Neural cell (in vitro differentiated cells): ENCODE measurements around the gene SPATA32. TPM values are rescaled to one million over a fixed set of nuclear protein-coding genes. Genes with fewer than 3 reads are reported as not detected.

Experiments used
- H2AFZ ChIP-seq: fragments of 200-600, 300-800 bp; sonication (generic), shearing (Covaris generic); 2 replicates; pipeline ENCODE4 v1.6.0; 2014; ENCODE audit warnings: low read depth, mild to moderate bottlenecking, antibody characterized with exemption, low read length, moderate library complexity
- H3F3A ChIP-seq: fragments of 200-600 bp; shearing (Covaris generic); 2 replicates; pipeline ENCODE4 v1.6.1; 2016; ENCODE audit warnings: mild to moderate bottlenecking, moderate library complexity, mixed read lengths, antibody characterized with exemption, low read length; ENCODE audit not compliant: insufficient read depth, poor library complexity, severe bottlenecking
- H3K27ac ChIP-seq: fragments of 200-600, 300-800 bp; sonication (generic), shearing (Covaris generic); 2 replicates; pipeline ENCODE4 v1.5.1; 2014; ENCODE audit warnings: mild to moderate bottlenecking, low read length, moderate library complexity
- H3K27me3 ChIP-seq: fragments of 300-800, 200-600 bp; sonication (generic), shearing (Covaris generic); 2 replicates; pipeline ENCODE4 v1.6.0; 2014; ENCODE audit warnings: mild to moderate bottlenecking, low read depth, low read length, moderate library complexity; ENCODE audit not compliant: insufficient read depth
- H3K36me3 ChIP-seq: fragments of 300-800, 200-600 bp; sonication (generic), shearing (Covaris generic); 2 replicates; pipeline ENCODE4 v1.5.1; 2014; ENCODE audit warnings: mild to moderate bottlenecking, antibody characterized with exemption, low read length, moderate library complexity; ENCODE audit not compliant: insufficient read depth
- H3K4me2 ChIP-seq: fragments of 300-800, 200-600 bp; sonication (generic), shearing (Covaris generic); 2 replicates; pipeline ENCODE4 v1.6.0; 2014; ENCODE audit warnings: mild to moderate bottlenecking, low read length
- H3K4me3 ChIP-seq: fragments of 300-800, 200-600 bp; sonication (generic), shearing (Covaris generic); 2 replicates; pipeline ENCODE4 v1.5.1; 2014; ENCODE audit warnings: mild to moderate bottlenecking, low read length, moderate library complexity
- H3K79me2 ChIP-seq: fragments of 200-600 bp; shearing (Covaris generic); replicated peaks from 2 replicates; pipeline ENCODE4 v1.6.0; 2014; ENCODE audit warnings: mild to moderate bottlenecking, low read length, moderate library complexity; ENCODE audit not compliant: insufficient read depth
- H3K9ac ChIP-seq: fragments of 300-800, 200-600 bp; sonication (generic), shearing (Covaris generic); 2 replicates; pipeline ENCODE4 v1.6.1; 2016; ENCODE audit warnings: mild to moderate bottlenecking, low read length, mixed read lengths
- H3K9me2 ChIP-seq: fragments of 200-600 bp; shearing (Covaris generic); 2 replicates; pipeline ENCODE4 v1.6.1; 2016; ENCODE audit warnings: mild to moderate bottlenecking, low read length, mixed read lengths; ENCODE audit not compliant: insufficient read depth
- H3K9me3 ChIP-seq: fragments of 200-600, 300-800 bp; sonication (generic), shearing (Covaris generic); 2 replicates; pipeline ENCODE4 v1.6.1; 2016; ENCODE audit warnings: mild to moderate bottlenecking, mixed run types, low read length, moderate library complexity, mixed read lengths
- H4K20me1 ChIP-seq: fragments of 200-600 bp; shearing (Covaris generic); 2 replicates; pipeline ENCODE4 v1.6.1; 2016; ENCODE audit warnings: mild to moderate bottlenecking, mixed run types; ENCODE audit not compliant: insufficient read depth
- CTCF ChIP-seq: fragments of 450-650 bp; IDR thresholded peaks from 2 replicates; pipeline ENCODE4 v1.5.1; 2014; ENCODE audit warnings: antibody characterized with exemption, mild to moderate bottlenecking, moderate library complexity; ENCODE audit not compliant: poor library complexity, severe bottlenecking
- EP300 ChIP-seq: fragments of 450-650 bp; conservative IDR thresholded peaks from 2 replicates; pipeline ENCODE4 v1.6.1; 2014; ENCODE audit warnings: antibody characterized with exemption, mild to moderate bottlenecking, moderate library complexity; ENCODE audit not compliant: poor library complexity, severe bottlenecking
- EZH2 ChIP-seq: fragments of 200-600, 300-800 bp; shearing (Covaris generic), sonication (generic); IDR thresholded peaks from 2 replicates; pipeline ENCODE4 v1.6.1; 2014; ENCODE audit warnings: antibody characterized with exemption, low read length, borderline replicate concordance, mild to moderate bottlenecking; ENCODE audit not compliant: insufficient read depth, poor library complexity, severe bottlenecking
- MXI1 ChIP-seq: fragments of 450-650 bp; conservative IDR thresholded peaks from 2 replicates; pipeline ENCODE4 v1.6.1; 2014; ENCODE audit warnings: antibody characterized with exemption, mild to moderate bottlenecking; ENCODE audit not compliant: poor library complexity, severe bottlenecking
- POLR2AphosphoS5 ChIP-seq: IDR thresholded peaks from 2 replicates; pipeline ENCODE4 v1.6.1; 2012
- RAD21 ChIP-seq: fragments of 450-650 bp; conservative IDR thresholded peaks from 2 replicates; pipeline ENCODE4 v1.6.1; 2014; ENCODE audit warnings: antibody characterized with exemption, mild to moderate bottlenecking, moderate library complexity
- REST ChIP-seq: IDR thresholded peaks from 2 replicates; pipeline ENCODE4 v1.6.1; 2012; ENCODE audit warnings: borderline replicate concordance
- SMC3 ChIP-seq: fragments of 450-650 bp; conservative IDR thresholded peaks from 2 replicates; pipeline ENCODE4 v1.6.1; 2014; ENCODE audit warnings: antibody characterized with exemption, mild to moderate bottlenecking, moderate library complexity; ENCODE audit not compliant: poor library complexity
- TAF1 ChIP-seq: IDR thresholded peaks from 2 replicates; pipeline ENCODE4 v1.6.1; 2012; ENCODE audit warnings: low read depth
- polyA plus RNA-seq: library from polyadenylated mRNA; depleted of rRNA; stranded (reverse); fragments of >200 nt; gene quantifications from 2 replicates; pipeline ENCODE4 v1.2.3, GENCODE V29; 2014

The SPATA32 gene
- polyA plus RNA-seq, 1 donor from 2014 or later = not detected

DNA sequence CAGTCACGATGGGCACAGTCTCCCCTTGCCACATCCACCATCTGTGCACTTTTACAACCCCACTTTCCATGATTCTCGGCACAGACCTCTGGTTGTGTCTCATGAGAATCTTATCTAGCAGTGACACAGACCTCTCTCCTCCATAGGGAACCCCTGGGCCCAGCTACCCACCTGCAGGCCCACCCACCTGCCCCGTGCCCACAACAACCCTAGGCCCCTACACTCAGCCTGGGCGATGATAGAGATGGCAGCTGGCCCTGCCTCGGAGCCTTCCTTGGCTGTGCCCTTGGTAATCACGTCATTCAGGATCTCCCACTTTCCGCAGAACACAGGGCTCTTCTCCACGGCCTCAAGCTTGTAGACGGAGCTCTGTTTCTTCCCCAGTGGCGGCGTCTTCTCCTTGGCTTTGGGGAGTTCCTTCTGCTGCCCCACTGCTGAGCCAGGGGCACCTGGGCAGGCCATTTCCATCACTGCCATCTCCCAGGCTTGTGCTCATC lies 28.4 kb upstream of the SPATA32 start:
- no peak overlapping the region for H3K4me2 ChIP-seq
- no peaks in the 10 kb centered on the region for H3K36me3 ChIP-seq
- H3F3A ChIP-seq = no peaks in the 10 kb centered on the region
- H4K20me1 ChIP-seq = no peaks in the 10 kb centered on the region
- H3K27me3 ChIP-seq = no peaks in the 10 kb centered on the region
- H3K27ac ChIP-seq = no peak overlapping the region
- no peaks in the 10 kb centered on the region for H3K9me3 ChIP-seq
- H3K9ac ChIP-seq = no peak overlapping the region
- H2AFZ ChIP-seq = no peak overlapping the region
- no peaks in the 10 kb centered on the region for H3K79me2 ChIP-seq
- H3K9me2 ChIP-seq = no peaks in the 10 kb centered on the region
- no peak for TF ChIP-seq REST
- no peak for TF ChIP-seq TAF1
- TF ChIP-seq RAD21 = no peak
- TF ChIP-seq MXI1 = no peak
- TF ChIP-seq EZH2 = no peak
- TF ChIP-seq EP300 = no peak
- H3K4me3 ChIP-seq = no peak overlapping the region

GRCh38 chr17:45289301-45290268 lies 27.7 kb upstream of the SPATA32 start:
- H3K36me3 ChIP-seq = no peaks in the 10 kb centered on the region
- no peaks in the 10 kb centered on the region for H3K27me3 ChIP-seq
- H2AFZ ChIP-seq = no peak overlapping the region
- no peak for TF ChIP-seq MXI1
- TF ChIP-seq REST = no peak
- TF ChIP-seq POLR2AphosphoS5 = no peak
- TF ChIP-seq TAF1 = no peak
- no peak for TF ChIP-seq RAD21
- no peak for TF ChIP-seq SMC3
- no peak for TF ChIP-seq CTCF
- no peak for TF ChIP-seq EP300
- no peak for TF ChIP-seq EZH2
- no peaks in the 10 kb centered on the region for H3K79me2 ChIP-seq
- no peaks in the 10 kb centered on the region for H3F3A ChIP-seq
- no peaks in the 10 kb centered on the region for H3K9me3 ChIP-seq
- no peak overlapping the region for H3K4me2 ChIP-seq
- H3K9me2 ChIP-seq = no peaks in the 10 kb centered on the region
- H3K9ac ChIP-seq = no peak overlapping the region
- H3K4me3 ChIP-seq = no peak overlapping the region
- no peak overlapping the region for H3K27ac ChIP-seq
- no peaks in the 10 kb centered on the region for H4K20me1 ChIP-seq
